ENCODE results near the gene TMEM41B.

Gene TMEM41B

DNA sequence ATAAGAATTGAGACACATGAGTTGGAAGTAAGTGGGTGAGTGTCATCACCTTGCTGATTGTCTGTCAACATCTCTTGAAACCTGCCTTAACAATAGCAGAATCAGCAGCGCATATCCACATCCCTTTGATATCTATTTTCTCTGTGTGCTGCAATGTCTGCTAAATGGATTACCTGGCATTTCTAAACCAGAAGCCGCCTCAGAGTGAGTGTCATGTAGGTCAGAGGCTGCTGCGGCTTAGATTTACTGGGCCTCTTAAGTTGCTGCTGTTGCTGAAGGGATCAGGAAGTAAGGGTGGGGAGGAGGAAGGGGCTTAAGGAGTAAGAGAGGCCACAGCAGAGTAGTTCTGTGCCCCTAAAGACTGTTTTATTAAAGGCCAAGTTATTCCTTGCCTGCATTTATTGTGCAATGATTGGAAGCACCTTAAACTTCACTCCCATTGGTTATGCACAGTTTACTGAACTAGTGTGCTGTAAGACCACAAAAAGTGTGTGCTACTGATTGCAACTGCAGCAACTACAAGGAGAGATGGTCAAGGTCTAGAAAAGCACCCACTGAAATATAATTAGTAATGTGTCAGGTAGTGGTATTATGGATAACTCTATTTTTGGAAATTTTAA lies 29.8 kb upstream of the TMEM41B start:
- H3K27me3 ChIP-seq (replicated peaks; ENCODE audit: insufficient read depth, low read length), result no peaks in the 10 kb centered on the region
- no peak overlapping the region for H3K4me3 ChIP-seq (ENCODE audit: low read length)
- no peaks in the 10 kb centered on the region for H3F3A ChIP-seq (ENCODE audit: insufficient read depth, low read length)
- H3K79me2 ChIP-seq (ENCODE audit: low read length), result no peaks in the 10 kb centered on the region
- H3K9me3 ChIP-seq (replicated peaks; ENCODE audit: insufficient read depth, low read length), result no peaks in the 10 kb centered on the region
- no peak for DNase-seq
- H3K36me3 ChIP-seq (replicated peaks; ENCODE audit: insufficient read depth, low read length), result no peaks in the 10 kb centered on the region
- H3K27ac ChIP-seq (ENCODE audit: low read length), result no peak overlapping the region
- H3K4me1 ChIP-seq (ENCODE audit: low read length), result no peaks in the 10 kb centered on the region
- TF ChIP-seq EZH2 (optimal IDR thresholded peaks at IDR 0.05; ENCODE audit: low read depth, low read length), result no peak
- TF ChIP-seq, protein P1, sequence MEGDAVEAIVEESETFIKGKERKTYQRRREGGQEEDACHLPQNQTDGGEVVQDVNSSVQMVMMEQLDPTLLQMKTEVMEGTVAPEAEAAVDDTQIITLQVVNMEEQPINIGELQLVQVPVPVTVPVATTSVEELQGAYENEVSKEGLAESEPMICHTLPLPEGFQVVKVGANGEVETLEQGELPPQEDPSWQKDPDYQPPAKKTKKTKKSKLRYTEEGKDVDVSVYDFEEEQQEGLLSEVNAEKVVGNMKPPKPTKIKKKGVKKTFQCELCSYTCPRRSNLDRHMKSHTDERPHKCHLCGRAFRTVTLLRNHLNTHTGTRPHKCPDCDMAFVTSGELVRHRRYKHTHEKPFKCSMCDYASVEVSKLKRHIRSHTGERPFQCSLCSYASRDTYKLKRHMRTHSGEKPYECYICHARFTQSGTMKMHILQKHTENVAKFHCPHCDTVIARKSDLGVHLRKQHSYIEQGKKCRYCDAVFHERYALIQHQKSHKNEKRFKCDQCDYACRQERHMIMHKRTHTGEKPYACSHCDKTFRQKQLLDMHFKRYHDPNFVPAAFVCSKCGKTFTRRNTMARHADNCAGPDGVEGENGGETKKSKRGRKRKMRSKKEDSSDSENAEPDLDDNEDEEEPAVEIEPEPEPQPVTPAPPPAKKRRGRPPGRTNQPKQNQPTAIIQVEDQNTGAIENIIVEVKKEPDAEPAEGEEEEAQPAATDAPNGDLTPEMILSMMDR (IDR thresholded peaks at IDR 0.05; ENCODE audit: low read length), result no peak
- TF ChIP-seq EZH2phosphoT487 (IDR thresholded peaks at IDR 0.05; ENCODE audit: low read length), result no peak
- no peaks in the 10 kb centered on the region for H4K20me1 ChIP-seq (ENCODE audit: insufficient read depth, low read length)
- H3K4me2 ChIP-seq (ENCODE audit: low read depth, low read length), result no peak overlapping the region
- no peak overlapping the region for H2AFZ ChIP-seq (ENCODE audit: low read length)
- H3K9me2 ChIP-seq (replicated peaks; ENCODE audit: insufficient read depth, low read length), result no peaks in the 10 kb centered on the region
- H3K9ac ChIP-seq (ENCODE audit: low read length), result no peak overlapping the region

DNA sequence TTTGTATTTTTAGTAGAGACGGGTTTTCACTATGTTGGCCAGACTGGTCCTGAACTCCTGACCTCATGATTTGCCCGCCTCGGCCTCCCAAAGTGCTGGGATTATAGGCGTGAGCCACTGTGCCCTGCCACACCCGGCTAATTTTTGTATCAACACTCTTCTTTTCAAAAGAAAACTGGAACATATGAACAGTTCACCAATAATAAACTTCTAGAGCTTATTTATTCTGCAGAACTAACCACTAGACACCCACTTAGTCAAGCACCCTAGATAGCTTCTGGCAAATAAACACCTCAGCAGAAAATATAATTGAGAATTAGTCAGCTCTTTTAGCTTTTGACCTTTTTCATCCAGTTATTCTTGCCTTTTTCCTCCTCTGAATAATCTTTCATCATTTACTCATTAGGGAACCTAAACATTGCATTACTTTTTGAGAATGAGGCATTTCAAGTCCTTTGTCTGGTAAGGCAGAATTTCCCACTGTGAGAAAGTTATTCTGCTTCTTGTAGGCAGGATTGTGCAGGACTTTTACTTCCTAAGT lies 27.3 kb upstream of the TMEM41B start:
- no peaks in the 10 kb centered on the region for H3K79me2 ChIP-seq (ENCODE audit: low read length)
- TF ChIP-seq, protein P1 (IDR thresholded peaks at IDR 0.05; ENCODE audit: low read length), result no peak
- TF ChIP-seq EZH2 (optimal IDR thresholded peaks at IDR 0.05; ENCODE audit: low read depth, low read length) (no peak), EZH2phosphoT487 (IDR thresholded peaks at IDR 0.05; ENCODE audit: low read length) (no peak)
- no peaks in the 10 kb centered on the region for H3K27me3 ChIP-seq (replicated peaks; ENCODE audit: insufficient read depth, low read length)
- no peaks in the 10 kb centered on the region for H3K9me3 ChIP-seq (replicated peaks; ENCODE audit: insufficient read depth, low read length)
- no peaks in the 10 kb centered on the region for H3K4me1 ChIP-seq (ENCODE audit: low read length)
- H3K9me2 ChIP-seq (replicated peaks; ENCODE audit: insufficient read depth, low read length), result no peaks in the 10 kb centered on the region
- H4K20me1 ChIP-seq (ENCODE audit: insufficient read depth, low read length), result no peaks in the 10 kb centered on the region
- no peak overlapping the region for H3K4me3 ChIP-seq (ENCODE audit: low read length)
- H3K9ac ChIP-seq (ENCODE audit: low read length), result no peak overlapping the region
- H3F3A ChIP-seq (ENCODE audit: insufficient read depth, low read length), result no peaks in the 10 kb centered on the region
- no peak overlapping the region for H3K27ac ChIP-seq (ENCODE audit: low read length)
- DNase-seq, result no peak
- no peak overlapping the region for H3K4me2 ChIP-seq (ENCODE audit: low read depth, low read length)
- no peak overlapping the region for H2AFZ ChIP-seq (ENCODE audit: low read length)
- H3K36me3 ChIP-seq (replicated peaks; ENCODE audit: insufficient read depth, low read length), result no peaks in the 10 kb centered on the region

DNA sequence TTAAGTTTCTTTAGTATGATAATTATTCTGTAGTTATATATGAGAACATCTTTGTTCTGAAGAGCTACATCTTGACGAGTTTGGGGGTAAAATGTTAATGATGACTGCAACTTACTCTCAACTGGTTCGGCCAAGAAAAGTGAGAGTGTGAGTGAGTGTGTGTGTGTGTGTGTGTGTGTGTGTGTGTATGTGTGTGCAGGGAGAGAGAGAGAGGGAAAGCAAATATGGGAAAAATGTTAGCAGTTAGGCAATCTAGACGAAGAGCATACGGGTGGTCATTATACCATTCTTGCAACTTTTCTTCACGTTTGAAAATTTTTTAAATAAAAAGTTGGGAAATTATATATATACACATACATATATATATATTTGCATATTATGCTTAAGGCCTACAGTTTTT lies 18.3 kb upstream of the TMEM41B start:
- Histone ChIP-seq H3K27me3 (replicated peaks; ENCODE audit: insufficient read depth, low read length) (no peaks in the 10 kb centered on the region), H3K79me2 (ENCODE audit: low read length) (no peaks in the 10 kb centered on the region), H3K4me2 (ENCODE audit: low read depth, low read length) (no peak overlapping the region), H3K27ac (ENCODE audit: low read length) (no peak overlapping the region), H3F3A (ENCODE audit: insufficient read depth, low read length) (peaks cover 4% of the 10 kb centered on the region), H3K4me1 (ENCODE audit: low read length) (peaks cover 4% of the 10 kb centered on the region), H3K36me3 (replicated peaks; ENCODE audit: insufficient read depth, low read length) (no peaks in the 10 kb centered on the region), H3K9ac (ENCODE audit: low read length) (no peak overlapping the region), H3K9me2 (replicated peaks; ENCODE audit: insufficient read depth, low read length) (no peaks in the 10 kb centered on the region), H3K4me3 (ENCODE audit: low read length) (no peak overlapping the region), H2AFZ (ENCODE audit: low read length) (no peak overlapping the region), H4K20me1 (ENCODE audit: insufficient read depth, low read length) (no peaks in the 10 kb centered on the region), H3K9me3 (replicated peaks; ENCODE audit: insufficient read depth, low read length) (no peaks in the 10 kb centered on the region)
- no peak for DNase-seq
- TF ChIP-seq, protein P1 (IDR thresholded peaks at IDR 0.05; ENCODE audit: low read length), result no peak
- no peak for TF ChIP-seq EZH2phosphoT487 (IDR thresholded peaks at IDR 0.05; ENCODE audit: low read length)
- no peak for TF ChIP-seq EZH2 (optimal IDR thresholded peaks at IDR 0.05; ENCODE audit: low read depth, low read length)
